NAMALWA (cell line): Measurements from ENCODE around the gene OBP2A.
"Not testable (repeated sequence)": the region's sequence is repeated elsewhere in the genome, so short reads cannot be mapped to it uniquely, and the experiment has no call there.

ENCODE experiments used
- DNase-seq: peaks from one replicate; pipeline ENCODE4 v3.0.0-alpha.2; 2015; ENCODE audit warnings: low spot score

OBP2A gene

DNA sequence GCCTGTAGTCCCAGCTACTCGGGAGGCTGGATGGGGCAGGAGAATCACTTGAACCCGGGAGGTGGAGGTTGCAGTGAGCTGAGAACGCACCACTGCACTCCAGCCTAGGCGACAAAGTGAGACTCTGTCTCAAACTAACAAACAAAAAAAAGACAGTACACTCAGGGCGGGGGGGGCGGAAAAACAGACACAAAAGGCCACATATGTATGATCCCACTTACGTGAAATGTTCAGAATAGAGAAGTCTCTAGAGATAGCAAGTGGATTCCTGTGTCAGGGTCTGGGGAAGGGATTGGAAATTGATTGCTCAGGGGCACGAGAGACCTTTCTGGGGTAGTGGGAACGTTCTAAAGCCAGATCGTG is 33.7 kb upstream of the OBP2A start:
- no peak for DNase-seq

GRCh38 chr9:135512904-135513303 is 33.0 kb upstream of the OBP2A start:
- no peak for DNase-seq

- no peak for DNase-seq
Observed at GRCh38 chr9:135513351-135513846, 32.5 kb upstream of the OBP2A start.

DNA sequence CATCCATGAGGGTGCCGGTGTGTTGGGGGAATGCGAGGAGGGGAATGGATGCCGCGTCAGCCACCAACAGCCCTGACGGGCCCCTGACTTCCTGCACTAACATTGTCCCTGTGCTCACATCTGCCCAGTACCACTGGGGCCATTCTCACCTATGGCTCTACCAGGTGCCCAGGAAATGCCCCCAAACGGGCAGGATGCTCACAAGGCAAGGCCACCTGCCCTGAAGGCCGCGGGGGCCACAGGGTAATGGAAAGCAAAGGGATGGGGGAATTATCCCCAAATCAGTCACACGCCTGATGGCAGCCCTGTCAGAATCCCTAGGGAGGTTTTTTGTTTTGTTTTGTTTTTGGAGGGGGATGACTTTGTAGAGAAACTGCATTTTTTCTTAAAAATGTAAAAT is 32.0 kb upstream of the OBP2A start:
- DNase-seq = not testable (repeated sequence)

- no peak for DNase-seq
Observed at GRCh38 chr9:135514342-135515082, 31.4 kb upstream of the OBP2A start.

DNA sequence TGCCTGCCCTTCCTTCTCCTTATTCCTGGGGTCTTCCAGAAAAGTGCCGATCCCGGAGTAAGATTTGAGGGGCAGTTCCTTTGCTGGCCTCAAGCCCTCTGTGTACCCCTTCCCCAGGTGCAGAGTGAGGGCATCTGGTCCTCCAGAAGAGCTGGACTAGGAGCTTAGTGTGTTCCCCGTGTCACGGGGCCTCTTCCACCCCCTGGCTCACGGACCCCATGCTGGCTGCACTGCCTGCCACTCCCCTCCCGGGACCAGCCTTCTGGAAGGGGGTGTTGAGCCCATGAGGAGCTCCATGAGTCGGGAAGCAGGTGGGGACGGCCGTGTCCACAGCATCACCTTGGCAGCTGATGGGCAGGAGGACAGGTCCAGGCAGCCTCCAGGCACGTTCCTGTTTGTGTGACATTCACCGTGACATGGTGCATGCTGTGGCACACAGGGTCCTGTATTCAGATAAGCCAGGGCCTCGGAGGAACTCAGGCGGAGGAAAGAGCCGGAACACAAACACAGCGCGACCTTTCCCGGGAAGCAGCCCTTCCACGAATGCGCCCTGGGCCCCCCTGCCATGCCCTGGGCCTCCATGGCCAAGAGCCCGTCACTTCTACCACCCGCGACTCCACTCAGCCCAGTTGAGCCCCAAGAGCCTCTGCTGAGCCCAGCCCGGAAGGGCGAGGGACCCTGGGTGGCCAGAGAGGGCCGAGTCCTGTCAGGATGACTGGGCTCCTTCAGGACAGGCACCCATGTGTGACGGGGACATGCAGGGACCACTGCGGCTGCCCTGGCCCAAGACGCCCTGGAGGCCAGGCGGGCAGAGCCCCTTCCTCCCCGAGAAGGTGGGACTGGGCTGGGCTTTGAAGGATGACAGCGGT is 30.6 kb upstream of the OBP2A start:
- no peak for DNase-seq

- no peak for DNase-seq
Observed at GRCh38 chr9:135516132-135516860, 29.6 kb upstream of the OBP2A start.

GRCh38 chr9:135517407-135517822 is 28.5 kb upstream of the OBP2A start:
- DNase-seq = no peak

DNA sequence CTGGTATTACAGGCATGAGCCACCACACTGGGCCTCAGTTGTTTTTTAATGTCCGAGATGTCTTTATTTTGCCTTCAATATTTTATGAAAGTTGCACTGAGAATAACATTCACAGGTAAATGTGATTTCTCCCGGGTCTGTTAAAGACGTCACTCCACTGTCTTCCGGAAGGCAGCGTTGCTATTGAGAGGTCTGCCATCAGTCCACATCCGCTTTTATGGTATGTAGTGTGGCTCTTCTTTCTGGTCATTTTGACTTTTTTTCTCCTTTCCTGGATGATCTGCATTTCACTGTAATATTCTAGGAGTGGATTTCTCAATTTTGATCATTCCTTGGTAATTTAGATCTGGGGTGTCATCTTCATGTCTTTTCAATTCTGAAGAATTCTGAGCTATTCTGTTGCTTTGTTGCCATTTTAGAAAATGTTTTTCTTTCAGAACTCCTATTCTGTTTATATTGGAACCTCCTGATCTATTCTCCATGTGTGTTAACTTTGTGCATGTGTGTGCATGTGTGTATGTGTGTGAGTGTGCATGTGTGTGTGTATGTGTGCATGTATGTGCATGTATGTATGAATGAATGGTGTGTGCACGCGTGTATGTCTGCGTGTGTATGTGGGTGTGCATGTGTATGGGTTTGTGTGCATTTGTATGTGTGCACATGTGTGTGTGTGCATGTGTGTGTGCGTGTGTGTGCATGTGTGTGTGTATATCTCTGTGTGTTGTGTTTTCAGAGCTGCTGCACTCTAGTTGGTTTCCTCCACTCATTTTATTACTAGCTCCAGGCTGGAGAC is 26.6 kb upstream of the OBP2A start:
- DNase-seq = no peak

GRCh38 chr9:135520916-135521607 is 24.9 kb upstream of the OBP2A start, which contains the start of gene LCN1:
Gene LCN1 (plus strand): TSS chr9:135521440. CDS start chr9:135521498, 58 bp downstream.
- DNase-seq = no peak

DNA sequence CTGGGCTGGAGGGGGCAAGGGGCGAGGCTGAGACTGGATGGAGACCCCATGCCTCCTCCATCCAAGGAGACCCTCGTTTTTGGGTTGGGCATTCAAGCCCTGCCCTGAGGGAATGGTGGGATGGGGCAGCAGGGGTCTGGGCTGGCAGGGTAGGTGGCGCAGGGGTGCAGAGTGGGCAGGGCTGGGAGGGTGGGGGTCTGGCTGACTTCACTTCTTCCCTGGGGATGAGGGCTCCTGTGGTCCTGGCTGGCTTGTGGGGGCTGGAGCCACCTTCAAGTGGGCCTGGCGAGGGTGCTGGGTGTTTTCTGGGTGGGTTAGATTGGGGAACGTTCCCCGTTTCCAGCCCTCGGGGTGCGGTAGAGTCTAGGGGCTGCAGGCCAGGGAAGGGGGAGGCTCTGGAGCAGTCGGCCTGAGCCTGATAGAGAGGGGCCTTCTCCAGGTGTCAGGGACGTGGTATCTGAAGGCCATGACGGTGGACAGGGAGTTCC is 24.3 kb upstream of the OBP2A start:
- no peak for DNase-seq

DNA sequence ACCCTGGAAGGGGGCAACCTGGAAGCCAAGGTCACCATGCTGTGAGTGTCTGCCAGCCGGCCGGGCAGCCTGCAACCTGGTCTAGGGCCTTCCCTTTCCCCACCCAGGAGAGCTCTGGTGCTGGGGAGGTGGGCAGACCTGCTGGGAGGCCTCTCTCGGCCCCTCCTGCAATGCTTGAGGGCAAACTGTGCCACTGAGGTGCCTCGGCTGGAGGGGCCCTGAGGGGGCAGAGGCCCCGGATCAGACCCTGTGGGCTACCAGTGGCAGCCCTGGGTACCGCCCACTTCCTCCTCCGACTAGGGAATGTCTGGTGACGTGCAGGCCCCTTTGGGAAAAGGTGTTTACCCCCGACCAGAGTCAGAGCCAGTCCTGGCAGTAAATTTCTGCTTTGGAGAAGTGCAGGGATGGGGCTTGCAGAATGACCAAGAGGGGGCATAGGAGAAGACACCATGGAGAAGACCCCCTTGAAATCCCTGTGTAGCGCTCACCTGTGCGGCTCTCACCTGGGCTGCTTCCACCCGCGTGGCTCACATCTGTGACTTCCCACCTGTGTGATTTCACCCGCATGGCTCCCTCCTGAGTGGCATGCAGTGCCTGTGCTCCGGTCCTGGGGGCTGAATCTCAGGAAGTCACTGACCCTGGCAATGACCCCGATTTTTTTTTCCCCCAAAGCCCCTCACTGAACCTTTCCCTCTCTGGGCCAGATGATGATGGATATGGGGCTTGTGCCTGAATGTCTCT is 23.6 kb upstream of the OBP2A start:
- no peak for DNase-seq

- no peak for DNase-seq
Observed at GRCh38 chr9:135522931-135523330, 23.0 kb upstream of the OBP2A start.

DNA sequence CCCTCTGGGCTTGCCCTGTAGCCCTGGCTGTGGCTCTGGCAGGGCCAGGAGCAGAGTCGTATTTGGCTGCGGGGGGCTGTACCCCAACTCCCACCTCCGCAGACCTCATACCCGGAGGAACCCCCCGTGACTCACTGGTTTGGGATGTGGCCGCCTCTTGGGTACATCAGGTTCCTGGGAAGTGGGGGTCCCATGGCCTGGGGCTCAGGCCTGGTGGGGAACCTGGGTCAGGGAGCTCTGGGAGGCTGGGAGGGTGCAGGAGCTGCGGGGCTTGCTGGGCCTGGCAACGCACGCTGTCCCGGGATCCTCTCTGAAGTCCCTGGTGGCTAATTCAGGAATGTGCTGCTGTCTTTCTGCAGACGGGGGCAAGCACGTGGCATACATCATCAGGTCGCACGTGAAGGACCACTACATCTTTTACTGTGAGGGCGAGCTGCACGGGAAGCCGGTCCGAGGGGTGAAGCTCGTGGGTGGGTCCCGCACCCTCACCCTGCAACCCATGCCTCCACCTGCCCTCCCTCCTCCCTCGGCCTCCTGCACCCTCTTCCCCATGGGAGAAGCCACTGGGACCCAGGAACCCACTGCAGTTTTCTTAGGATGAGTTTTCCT is 22.3 kb upstream of the OBP2A start:
- DNase-seq = no peak

GRCh38 chr9:135524130-135524861 is 21.6 kb upstream of the OBP2A start:
- DNase-seq = no peak

DNA sequence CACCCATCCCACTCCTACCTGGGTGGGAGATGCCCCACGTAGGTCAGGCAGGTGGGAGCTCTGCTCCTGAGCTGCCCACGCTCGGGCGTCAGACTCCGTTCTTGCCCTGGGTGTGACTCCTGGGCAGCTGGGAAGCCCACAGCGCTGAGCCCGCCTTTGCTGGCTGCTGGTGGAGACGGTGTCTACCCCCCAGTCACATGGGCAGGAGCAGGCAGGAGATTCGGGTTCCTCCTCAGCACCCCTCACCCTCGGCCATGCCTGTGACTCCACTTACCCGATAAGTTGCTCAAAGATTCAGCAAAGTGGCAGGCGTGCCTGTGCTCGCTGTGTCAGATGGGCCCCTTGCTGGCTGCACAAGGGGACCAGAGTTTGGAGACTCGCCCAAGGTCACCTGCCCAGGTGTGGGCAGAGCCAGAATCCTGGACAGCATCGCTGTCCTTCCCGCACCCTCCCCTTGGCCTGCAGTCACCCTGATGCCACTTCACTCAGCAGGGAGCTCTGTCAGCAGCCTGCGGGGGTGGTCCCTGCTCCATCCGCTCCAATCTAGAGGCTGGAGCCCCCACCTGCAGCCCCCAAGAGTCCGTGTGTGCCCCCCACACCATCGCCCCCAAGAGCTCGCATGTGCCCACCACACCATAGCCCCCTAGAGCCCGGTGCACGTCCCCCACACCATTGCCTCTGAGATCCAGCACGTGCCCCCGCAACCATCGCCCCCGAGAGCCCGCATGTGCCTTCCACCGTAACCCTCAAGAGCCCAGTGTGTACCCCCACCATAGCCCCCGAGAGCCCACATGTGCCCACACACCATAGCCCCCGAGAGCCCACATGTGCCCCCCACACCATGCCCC is 20.5 kb upstream of the OBP2A start:
- DNase-seq = no peak

- no peak for DNase-seq
Observed at GRCh38 chr9:135526089-135526729, 19.7 kb upstream of the OBP2A start.
